Measurements from ENCODE around the gene MEI1.

DNA sequence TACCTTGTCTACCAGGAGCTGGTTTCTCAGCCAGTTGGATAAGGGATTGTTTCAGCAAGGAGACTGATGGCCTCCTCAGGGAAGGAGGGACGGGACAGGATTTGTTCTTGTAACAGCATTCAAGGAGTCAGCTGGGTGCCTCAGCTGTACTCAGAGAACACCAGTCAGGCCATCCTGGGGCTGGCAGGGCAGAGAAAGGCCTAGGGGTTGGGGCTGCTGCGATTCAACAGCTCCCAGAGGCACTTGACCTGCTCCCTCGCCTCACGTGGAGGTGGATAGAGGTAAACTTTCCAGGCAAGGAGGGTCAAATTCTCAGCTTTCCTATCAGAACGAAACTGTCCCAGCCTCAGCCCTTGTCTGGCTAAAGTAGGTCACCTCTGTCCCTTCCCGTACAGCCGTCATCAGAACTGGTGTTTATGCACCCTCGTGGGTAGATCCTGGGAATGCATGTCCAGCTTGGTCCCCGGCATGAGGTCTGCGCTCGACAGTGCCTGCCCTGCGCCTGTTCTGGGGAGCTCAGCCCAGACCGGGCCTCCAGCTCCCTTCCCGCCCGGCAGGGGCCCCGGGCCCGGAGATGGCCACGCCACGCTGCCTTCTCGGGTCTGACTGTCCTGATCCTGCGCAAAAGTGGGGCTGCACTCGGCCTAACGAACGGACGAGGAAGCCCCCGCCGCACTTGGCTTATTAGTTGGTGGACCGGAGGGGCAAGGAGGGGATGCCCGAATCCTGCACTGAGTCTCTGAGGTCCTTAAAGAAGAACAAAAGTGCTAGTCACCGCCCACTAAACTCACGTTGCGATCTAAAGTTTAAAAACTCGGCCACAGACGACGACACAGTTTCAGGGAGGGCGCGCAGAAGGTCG lies 100.4 kb downstream of the MEI1 start:
- TF ChIP-seq, protein P1, sequence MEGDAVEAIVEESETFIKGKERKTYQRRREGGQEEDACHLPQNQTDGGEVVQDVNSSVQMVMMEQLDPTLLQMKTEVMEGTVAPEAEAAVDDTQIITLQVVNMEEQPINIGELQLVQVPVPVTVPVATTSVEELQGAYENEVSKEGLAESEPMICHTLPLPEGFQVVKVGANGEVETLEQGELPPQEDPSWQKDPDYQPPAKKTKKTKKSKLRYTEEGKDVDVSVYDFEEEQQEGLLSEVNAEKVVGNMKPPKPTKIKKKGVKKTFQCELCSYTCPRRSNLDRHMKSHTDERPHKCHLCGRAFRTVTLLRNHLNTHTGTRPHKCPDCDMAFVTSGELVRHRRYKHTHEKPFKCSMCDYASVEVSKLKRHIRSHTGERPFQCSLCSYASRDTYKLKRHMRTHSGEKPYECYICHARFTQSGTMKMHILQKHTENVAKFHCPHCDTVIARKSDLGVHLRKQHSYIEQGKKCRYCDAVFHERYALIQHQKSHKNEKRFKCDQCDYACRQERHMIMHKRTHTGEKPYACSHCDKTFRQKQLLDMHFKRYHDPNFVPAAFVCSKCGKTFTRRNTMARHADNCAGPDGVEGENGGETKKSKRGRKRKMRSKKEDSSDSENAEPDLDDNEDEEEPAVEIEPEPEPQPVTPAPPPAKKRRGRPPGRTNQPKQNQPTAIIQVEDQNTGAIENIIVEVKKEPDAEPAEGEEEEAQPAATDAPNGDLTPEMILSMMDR (IDR thresholded peaks at IDR 0.05) = no peak
- TF ChIP-seq POLR2A (IDR thresholded peaks at IDR 0.05) = no peak
